Endothelial cell (in vitro differentiated cells): Measurements from ENCODE around the gene ADAMTS20. TPM values are rescaled to one million over a fixed set of nuclear protein-coding genes. Genes with fewer than 3 reads are reported as not detected.
"Not testable (repeated sequence)": the region's sequence is repeated elsewhere in the genome, so short reads cannot be mapped to it uniquely, and the experiment has no call there.

Source experiments
- DNase-seq: peaks from one replicate; pipeline ENCODE4 v3.0.0; 2021; ENCODE audit warnings: low spot score
- H3K27ac Mint-ChIP-seq: one replicate; pipeline ENCODE4 v1.8.0; 2021; ENCODE audit warnings: mixed read lengths, inconsistent platforms; ENCODE audit not compliant: unreplicated experiment
- H3K27me3 Mint-ChIP-seq: one replicate; pipeline ENCODE4 v1.8.0; 2021; ENCODE audit warnings: mild to moderate bottlenecking, moderate library complexity, mixed read lengths, inconsistent platforms; ENCODE audit not compliant: unreplicated experiment
- H3K36me3 Mint-ChIP-seq: one replicate; pipeline ENCODE4 v1.8.0; 2021; ENCODE audit warnings: mild to moderate bottlenecking, low read depth, mixed read lengths, inconsistent platforms; ENCODE audit not compliant: unreplicated experiment
- H3K4me1 Mint-ChIP-seq: one replicate; pipeline ENCODE4 v1.8.0; 2021; ENCODE audit warnings: mild to moderate bottlenecking, mixed read lengths, inconsistent platforms; ENCODE audit not compliant: unreplicated experiment
- H3K4me3 Mint-ChIP-seq: one replicate; pipeline ENCODE4 v1.8.0; 2021; ENCODE audit warnings: mild to moderate bottlenecking, mixed read lengths, inconsistent platforms; ENCODE audit not compliant: unreplicated experiment
- H3K9me3 Mint-ChIP-seq: one replicate; pipeline ENCODE4 v1.8.0; 2021; ENCODE audit warnings: mixed read lengths, inconsistent platforms; ENCODE audit not compliant: unreplicated experiment
- total RNA-seq: library from RNA; stranded (reverse); fragmentation: NEBNext Ultra II Directional; extraction: Animal tissue kit (Norgen Biotek cat#: 25700); gene quantifications from one replicate; pipeline ENCODE4 v1.2.1, GENCODE V29; 2021; ENCODE audit not compliant: unreplicated experiment
- TF ChIP-seq, protein P1 (sequence below): fragments of 200-600 bp; sonication (generic); IDR thresholded peaks from one replicate; pipeline ENCODE4 v1.5.0; 2021; ENCODE audit warnings: antibody characterized with exemption; ENCODE audit not compliant: unreplicated experiment

The ADAMTS20 gene
- total RNA-seq, 1 donor from 2014 or later = 0.15 TPM

DNA sequence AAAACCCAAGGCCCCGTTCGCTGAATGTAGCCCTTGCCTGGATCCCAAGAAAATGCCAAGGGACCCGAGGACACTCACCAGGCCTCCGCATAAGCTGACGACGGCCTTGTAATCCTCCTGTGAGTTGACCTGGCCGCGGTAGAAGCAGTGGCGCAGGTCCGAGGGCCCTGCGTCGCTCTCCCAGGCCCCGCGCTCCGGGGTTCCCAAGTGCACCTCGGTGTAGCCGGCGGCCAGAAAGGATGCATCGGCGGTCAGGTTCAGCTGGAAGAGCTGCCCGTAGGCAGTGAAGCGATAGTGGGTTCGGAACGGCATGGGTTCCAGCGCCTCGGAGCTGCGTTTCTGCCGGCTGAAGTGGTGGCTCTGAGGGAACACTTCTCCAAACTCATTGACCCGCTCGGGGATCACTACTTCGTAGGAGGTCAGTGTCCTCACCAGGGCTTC, 1.2 kb downstream of the ADAMTS20 start:
- Mint-ChIP-seq H3K27me3 (peaks cover 14% of the 10 kb centered on the region), H3K9me3 (no peaks in the 10 kb centered on the region), H3K4me1 (peaks cover 7% of the 10 kb centered on the region), H3K27ac (no peak overlapping the region), H3K4me3 (peak overlapping the region; percentile 90), H3K36me3 (no peaks in the 10 kb centered on the region)
- DNase-seq = peak; percentile 11
- TF ChIP-seq, protein P1, sequence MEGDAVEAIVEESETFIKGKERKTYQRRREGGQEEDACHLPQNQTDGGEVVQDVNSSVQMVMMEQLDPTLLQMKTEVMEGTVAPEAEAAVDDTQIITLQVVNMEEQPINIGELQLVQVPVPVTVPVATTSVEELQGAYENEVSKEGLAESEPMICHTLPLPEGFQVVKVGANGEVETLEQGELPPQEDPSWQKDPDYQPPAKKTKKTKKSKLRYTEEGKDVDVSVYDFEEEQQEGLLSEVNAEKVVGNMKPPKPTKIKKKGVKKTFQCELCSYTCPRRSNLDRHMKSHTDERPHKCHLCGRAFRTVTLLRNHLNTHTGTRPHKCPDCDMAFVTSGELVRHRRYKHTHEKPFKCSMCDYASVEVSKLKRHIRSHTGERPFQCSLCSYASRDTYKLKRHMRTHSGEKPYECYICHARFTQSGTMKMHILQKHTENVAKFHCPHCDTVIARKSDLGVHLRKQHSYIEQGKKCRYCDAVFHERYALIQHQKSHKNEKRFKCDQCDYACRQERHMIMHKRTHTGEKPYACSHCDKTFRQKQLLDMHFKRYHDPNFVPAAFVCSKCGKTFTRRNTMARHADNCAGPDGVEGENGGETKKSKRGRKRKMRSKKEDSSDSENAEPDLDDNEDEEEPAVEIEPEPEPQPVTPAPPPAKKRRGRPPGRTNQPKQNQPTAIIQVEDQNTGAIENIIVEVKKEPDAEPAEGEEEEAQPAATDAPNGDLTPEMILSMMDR = no peak

DNA sequence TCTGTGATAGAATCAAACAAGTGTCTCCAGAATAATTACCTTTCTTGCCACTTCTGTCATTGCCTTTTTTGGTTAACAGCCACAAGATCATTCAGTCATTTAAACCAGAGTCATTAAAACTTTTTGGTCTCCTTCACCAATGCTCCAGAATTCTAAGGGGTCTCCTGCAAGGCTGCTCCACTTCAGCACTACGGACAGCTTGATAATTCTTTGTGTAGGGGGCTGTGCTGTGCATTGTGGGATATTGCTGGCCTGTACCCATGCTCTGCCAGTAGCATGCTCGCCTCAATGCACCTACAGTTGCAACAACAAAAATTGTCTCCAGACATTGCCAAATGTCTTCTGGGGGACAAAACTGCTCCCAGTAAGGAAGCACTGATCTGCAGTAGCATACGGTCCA, 7.3 kb downstream of the ADAMTS20 start:
- H3K36me3 Mint-ChIP-seq = no peaks in the 10 kb centered on the region
- H3K27ac Mint-ChIP-seq = no peak overlapping the region
- DNase-seq = no peak
- no peak overlapping the region for H3K4me3 Mint-ChIP-seq
- H3K4me1 Mint-ChIP-seq = no peaks in the 10 kb centered on the region
- H3K27me3 Mint-ChIP-seq = no peaks in the 10 kb centered on the region
- TF ChIP-seq, protein P1 = no peak
- no peaks in the 10 kb centered on the region for H3K9me3 Mint-ChIP-seq

DNA sequence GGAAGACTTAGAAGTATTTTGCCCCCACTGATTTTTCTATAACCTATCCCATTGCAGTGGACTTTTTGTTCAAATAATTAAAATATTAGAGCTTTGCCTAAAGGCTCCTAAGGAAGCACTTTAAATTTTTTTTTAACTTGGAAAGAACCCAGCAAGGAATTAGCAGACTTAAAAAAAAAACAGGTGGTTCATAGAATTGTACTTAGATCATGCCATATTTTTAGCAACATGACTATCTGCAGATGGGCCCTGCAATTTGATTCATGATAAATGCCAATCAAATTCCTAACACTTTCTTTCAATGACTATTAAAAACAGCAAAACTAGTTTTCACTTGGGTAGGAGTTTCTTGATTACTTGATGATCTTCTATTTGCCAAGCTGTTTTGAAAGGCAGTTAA, 11.5 kb downstream of the ADAMTS20 start:
- Mint-ChIP-seq H3K4me1 (no peaks in the 10 kb centered on the region), H3K9me3 (no peaks in the 10 kb centered on the region)
- DNase-seq = no peak

DNA sequence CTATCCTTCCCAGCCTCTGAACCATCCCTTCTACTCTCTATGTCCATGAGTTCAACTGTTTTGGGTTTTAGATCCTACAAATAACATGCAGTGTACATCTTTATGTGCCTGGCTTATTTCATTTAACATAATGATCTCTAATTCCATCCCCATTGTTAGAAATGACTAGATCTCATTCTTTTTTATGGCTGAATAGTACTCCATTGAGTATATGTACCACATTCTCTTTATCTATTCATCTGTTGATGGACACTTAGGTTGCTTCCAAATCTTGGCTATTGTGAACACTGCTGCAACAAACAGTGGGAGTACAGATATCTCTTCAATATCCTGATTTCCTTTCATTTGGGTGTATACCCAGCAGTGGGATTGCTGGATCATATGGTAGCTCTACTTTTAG, 14.3 kb downstream of the ADAMTS20 start:
- not testable (repeated sequence) for H3K36me3 Mint-ChIP-seq, H3K4me3 Mint-ChIP-seq, H3K4me1 Mint-ChIP-seq, H3K27me3 Mint-ChIP-seq, H3K9me3 Mint-ChIP-seq, H3K27ac Mint-ChIP-seq, DNase-seq

More for the DNA sequence above, 11.5 kb downstream of the ADAMTS20 start:
- H3K27me3 Mint-ChIP-seq = no peaks in the 10 kb centered on the region
- no peaks in the 10 kb centered on the region for H3K36me3 Mint-ChIP-seq
- no peak overlapping the region for H3K4me3 Mint-ChIP-seq
- TF ChIP-seq, protein P1 = no peak
- H3K27ac Mint-ChIP-seq = no peak overlapping the region

DNA sequence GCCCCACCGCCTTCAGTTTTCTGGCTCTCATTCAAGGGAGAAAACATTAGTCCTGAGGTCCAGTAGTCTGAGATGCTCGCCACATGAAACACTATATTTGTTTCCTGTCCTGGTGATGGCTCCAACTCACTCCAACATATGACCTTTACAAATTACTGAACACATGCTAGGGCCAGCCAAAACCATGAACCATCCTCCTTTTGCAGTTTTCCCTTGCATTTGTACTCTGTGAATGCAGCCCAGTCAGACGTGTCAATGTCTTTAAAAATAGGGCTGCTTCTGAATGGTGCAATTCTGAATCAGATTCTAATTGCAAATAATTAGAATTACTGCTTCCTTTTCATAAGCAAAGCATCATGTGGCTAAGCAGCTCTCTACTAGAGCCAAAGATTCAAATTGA, 36.0 kb downstream of the ADAMTS20 start:
- H3K9me3 Mint-ChIP-seq = no peaks in the 10 kb centered on the region
- H3K4me1 Mint-ChIP-seq = no peaks in the 10 kb centered on the region
- no peak for DNase-seq
- H3K36me3 Mint-ChIP-seq = no peaks in the 10 kb centered on the region
- TF ChIP-seq, protein P1 = no peak
- H3K27me3 Mint-ChIP-seq = peaks cover 3% of the 10 kb centered on the region
- H3K27ac Mint-ChIP-seq = no peak overlapping the region
- H3K4me3 Mint-ChIP-seq = no peak overlapping the region
